Measurements from ENCODE around the gene SAYSD1.

The SAYSD1 gene

DNA sequence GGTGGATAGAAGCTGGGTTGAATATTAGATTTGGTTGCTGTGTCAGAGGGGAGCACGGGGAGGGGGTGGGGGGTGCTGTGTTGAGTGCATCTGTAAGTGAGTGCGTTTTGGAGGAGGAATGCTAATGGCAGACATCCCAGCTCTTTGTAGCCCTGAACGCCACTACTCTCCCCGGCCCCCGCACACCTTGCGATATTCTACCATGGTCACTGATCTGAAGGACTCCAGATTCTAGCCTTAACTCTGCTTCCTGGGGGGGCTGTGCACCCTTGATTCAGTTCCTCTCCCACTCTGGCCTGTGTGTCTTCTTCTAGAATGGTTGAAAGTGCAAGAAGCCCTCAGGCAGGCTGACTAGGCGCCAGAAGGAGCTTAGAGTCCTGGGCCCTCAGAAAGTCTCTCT, 59.3 kb downstream of the SAYSD1 start:
- Histone ChIP-seq H3K27me3 (peaks cover 32% of the 10 kb centered on the region), H3K4me1 (ENCODE audit: control insufficient read depth in 1 of 2, insufficient read depth in 1 of 2, low read depth in 1 of 2, low read length in 1 of 2) (no peaks in the 10 kb centered on the region), H3K9me3 (no peaks in the 10 kb centered on the region), H3K4me3 (ENCODE audit: low read depth in 1 of 2, low read length in 1 of 2) (no peak overlapping the region), H3K36me3 (no peaks in the 10 kb centered on the region), H3K27ac (no peak overlapping the region)
- TF ChIP-seq, protein P1, sequence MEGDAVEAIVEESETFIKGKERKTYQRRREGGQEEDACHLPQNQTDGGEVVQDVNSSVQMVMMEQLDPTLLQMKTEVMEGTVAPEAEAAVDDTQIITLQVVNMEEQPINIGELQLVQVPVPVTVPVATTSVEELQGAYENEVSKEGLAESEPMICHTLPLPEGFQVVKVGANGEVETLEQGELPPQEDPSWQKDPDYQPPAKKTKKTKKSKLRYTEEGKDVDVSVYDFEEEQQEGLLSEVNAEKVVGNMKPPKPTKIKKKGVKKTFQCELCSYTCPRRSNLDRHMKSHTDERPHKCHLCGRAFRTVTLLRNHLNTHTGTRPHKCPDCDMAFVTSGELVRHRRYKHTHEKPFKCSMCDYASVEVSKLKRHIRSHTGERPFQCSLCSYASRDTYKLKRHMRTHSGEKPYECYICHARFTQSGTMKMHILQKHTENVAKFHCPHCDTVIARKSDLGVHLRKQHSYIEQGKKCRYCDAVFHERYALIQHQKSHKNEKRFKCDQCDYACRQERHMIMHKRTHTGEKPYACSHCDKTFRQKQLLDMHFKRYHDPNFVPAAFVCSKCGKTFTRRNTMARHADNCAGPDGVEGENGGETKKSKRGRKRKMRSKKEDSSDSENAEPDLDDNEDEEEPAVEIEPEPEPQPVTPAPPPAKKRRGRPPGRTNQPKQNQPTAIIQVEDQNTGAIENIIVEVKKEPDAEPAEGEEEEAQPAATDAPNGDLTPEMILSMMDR (IDR thresholded peaks at IDR 0.05): no peak

DNA sequence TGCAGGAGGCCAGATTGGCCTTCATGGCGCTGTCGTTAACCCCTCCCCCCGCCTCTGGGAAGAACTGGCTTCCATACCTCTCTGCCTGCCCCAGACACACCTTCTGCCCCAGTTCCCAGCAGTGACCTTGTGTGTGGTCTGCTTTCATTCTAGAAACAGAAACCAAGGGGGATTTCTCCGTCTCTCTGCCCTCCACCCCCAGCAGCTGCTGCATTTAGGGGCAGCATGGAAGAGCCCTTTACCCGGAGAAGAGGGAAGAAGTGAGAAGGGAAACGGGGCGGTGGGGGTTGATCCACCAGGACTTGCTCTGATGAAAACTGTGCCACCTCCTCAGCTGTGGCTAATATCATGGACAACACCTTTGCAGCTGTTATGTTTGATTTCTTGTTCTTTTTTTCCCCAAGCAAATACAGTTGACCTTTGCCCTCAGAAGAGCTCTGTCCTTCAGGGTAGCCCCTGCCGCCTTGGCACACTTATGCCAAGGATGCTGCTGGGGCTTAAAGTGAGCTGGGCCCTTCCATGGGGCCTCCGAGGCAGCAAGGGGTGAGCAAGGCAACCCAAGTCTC, 60.3 kb downstream of the SAYSD1 start:
- no peaks in the 10 kb centered on the region for H3K9me3 ChIP-seq

More for the DNA sequence above, 60.3 kb downstream of the SAYSD1 start:
- Histone ChIP-seq H3K27ac (no peak overlapping the region), H3K27me3 (peaks cover 32% of the 10 kb centered on the region), H3K36me3 (no peaks in the 10 kb centered on the region), H3K4me1 (ENCODE audit: control insufficient read depth in 1 of 2, insufficient read depth in 1 of 2, low read depth in 1 of 2, low read length in 1 of 2) (no peaks in the 10 kb centered on the region), H3K4me3 (ENCODE audit: low read depth in 1 of 2, low read length in 1 of 2) (no peak overlapping the region)
- TF ChIP-seq, protein P1 (IDR thresholded peaks at IDR 0.05): no peak

Measured in neutrophil (primary cell).